Measurements from ENCODE around the gene ISCA1.

ISCA1 gene

GRCh38 chr9:86282077-86282978 lies at the start of gene ISCA1:
Gene ISCA1, minus strand, starts transcription at chr9:86282538. Its CDS starts 80 bp downstream, at chr9:86282458.
- peak within 1 kb of the TSS; percentile 89 to 97 for H3K4me3 ChIP-seq (replicated peaks in 1 of 2; ENCODE audit: low read depth in 2 of 2, low read length in 2 of 2)
- TF ChIP-seq, protein P1, sequence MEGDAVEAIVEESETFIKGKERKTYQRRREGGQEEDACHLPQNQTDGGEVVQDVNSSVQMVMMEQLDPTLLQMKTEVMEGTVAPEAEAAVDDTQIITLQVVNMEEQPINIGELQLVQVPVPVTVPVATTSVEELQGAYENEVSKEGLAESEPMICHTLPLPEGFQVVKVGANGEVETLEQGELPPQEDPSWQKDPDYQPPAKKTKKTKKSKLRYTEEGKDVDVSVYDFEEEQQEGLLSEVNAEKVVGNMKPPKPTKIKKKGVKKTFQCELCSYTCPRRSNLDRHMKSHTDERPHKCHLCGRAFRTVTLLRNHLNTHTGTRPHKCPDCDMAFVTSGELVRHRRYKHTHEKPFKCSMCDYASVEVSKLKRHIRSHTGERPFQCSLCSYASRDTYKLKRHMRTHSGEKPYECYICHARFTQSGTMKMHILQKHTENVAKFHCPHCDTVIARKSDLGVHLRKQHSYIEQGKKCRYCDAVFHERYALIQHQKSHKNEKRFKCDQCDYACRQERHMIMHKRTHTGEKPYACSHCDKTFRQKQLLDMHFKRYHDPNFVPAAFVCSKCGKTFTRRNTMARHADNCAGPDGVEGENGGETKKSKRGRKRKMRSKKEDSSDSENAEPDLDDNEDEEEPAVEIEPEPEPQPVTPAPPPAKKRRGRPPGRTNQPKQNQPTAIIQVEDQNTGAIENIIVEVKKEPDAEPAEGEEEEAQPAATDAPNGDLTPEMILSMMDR (IDR thresholded peaks at IDR 0.05; ENCODE audit: low read depth, low read length): no peak
- DNase-seq (ENCODE audit: low read depth in 2 of 2): peak; percentile 91 to 95

DNA sequence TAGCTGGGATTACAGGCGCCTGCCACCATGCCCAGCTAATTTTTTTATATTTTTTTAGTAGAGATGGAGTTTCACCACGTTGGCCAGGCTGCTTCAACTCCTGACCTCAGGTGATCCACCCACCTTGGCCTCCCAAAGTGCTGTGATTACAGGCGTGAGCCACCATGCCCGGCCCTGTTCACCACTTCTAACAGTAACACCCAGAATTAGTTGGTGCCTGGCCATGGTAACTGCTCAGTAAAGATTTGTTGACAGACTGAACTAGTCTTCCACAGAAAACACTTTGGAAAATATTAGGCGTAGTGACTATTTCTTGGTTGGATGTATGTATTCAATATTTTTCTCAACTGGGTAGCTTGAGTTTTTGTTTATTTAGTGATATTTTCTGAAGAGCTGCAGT lies 47.8 kb upstream of the ISCA1 start:
- TF ChIP-seq, protein P1 (IDR thresholded peaks at IDR 0.05; ENCODE audit: low read depth, low read length): no peak
- no peak overlapping the region for H3K4me3 ChIP-seq (replicated peaks in 1 of 2; ENCODE audit: low read depth in 2 of 2, low read length in 2 of 2)
- no peak for DNase-seq (ENCODE audit: low read depth in 2 of 2)

DNA sequence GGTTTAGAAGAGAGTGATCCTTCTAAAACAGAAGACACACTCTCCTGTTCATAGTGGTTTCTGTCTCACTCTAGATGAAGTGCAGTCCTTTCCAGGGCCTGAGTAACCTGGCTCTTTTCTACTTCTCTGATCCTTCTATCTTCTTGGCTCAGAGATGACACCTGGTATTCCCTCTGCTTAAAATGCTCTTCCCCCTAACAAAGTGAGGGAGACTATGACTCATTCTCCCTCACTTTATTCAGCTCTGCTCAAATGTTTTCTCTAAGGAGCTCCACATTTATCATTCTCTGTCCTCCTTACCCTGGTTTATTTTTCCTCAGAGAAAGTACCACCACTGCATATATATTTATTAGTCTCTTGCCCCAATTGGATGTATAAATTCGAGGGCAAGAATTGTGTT lies 47.3 kb upstream of the ISCA1 start:
- no peak for DNase-seq (ENCODE audit: low read depth in 2 of 2)
- no peak overlapping the region for H3K4me3 ChIP-seq (replicated peaks in 1 of 2; ENCODE audit: low read depth in 2 of 2, low read length in 2 of 2)
- TF ChIP-seq, protein P1 (IDR thresholded peaks at IDR 0.05; ENCODE audit: low read depth, low read length): no peak

- TF ChIP-seq, protein P1 (IDR thresholded peaks at IDR 0.05; ENCODE audit: low read depth, low read length): no peak
- no peak overlapping the region for H3K4me3 ChIP-seq (replicated peaks in 1 of 2; ENCODE audit: low read depth in 2 of 2, low read length in 2 of 2)
- DNase-seq (ENCODE audit: low read depth in 2 of 2): no peak
Measured at GRCh38 chr9:86328156-86328555, 45.8 kb upstream of the ISCA1 start.

DNA sequence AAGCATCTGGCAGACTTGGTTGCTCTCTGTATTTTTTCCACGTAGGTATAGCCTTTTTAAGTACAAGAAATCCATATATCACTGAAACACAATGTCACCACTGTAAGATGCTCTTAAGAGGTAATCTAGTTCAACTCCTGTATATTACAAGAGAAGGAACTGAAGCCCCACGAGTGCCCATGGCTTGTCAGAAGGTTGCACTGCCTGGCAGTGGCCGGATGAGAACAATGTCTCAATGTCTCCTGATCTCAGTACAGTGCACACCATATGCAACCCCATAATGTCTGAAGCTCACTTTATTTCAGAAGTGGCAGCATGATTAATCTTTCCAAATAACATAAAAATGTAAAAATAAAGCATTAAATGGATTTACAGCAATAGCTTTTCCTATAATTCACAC lies 44.2 kb upstream of the ISCA1 start:
- DNase-seq (ENCODE audit: low read depth in 2 of 2): no peak
- H3K4me3 ChIP-seq (replicated peaks in 1 of 2; ENCODE audit: low read depth in 2 of 2, low read length in 2 of 2): no peak overlapping the region
- TF ChIP-seq, protein P1 (IDR thresholded peaks at IDR 0.05; ENCODE audit: low read depth, low read length): no peak

- no peak for DNase-seq (ENCODE audit: low read depth in 2 of 2)
- TF ChIP-seq, protein P1 (IDR thresholded peaks at IDR 0.05; ENCODE audit: low read depth, low read length): no peak
Measured at GRCh38 chr9:86324901-86325300, 42.6 kb upstream of the ISCA1 start.

More at GRCh38 chr9:86324901-86325300, 42.6 kb upstream of the ISCA1 start:
- no peak overlapping the region for H3K4me3 ChIP-seq (replicated peaks in 1 of 2; ENCODE audit: low read depth in 2 of 2, low read length in 2 of 2)

All from cardiac fibroblast (primary cell).